Liver (tissue), 3 donors: ENCODE measurements around the gene SSBP2.

Experiments used
- CTCF ChIP-seq: fragments of 150-350 bp; IDR thresholded peaks from 2 replicates; pipeline ENCODE4 v1.5.1; 2017; ENCODE audit warnings: improper control_type of control experiment, low read depth, low read length; ENCODE audit not compliant: missing input control
- TAF1 ChIP-seq: conservative IDR thresholded peaks from 2 replicates; pipeline ENCODE4 v1.6.1; 2016; ENCODE audit warnings: antibody characterized with exemption, mild to moderate bottlenecking
- TF ChIP-seq, protein P1 (sequence below): IDR thresholded peaks from 2 replicates; pipeline ENCODE4 v1.6.1; 2016; ENCODE audit warnings: antibody characterized with exemption, mild to moderate bottlenecking
- TF ChIP-seq, protein P2 (sequence below): IDR thresholded peaks from 2 replicates; pipeline ENCODE4 v1.6.1; 2016; ENCODE audit warnings: antibody characterized with exemption
- TF ChIP-seq, protein P3 (sequence below): IDR thresholded peaks from 2 replicates; pipeline ENCODE4 v1.6.1; 2016; ENCODE audit warnings: antibody characterized with exemption
- donor health status: healthy.
- donor health status: healthy.

GRCh38 chr5:81754621-81755020, 3.7 kb upstream of the SSBP2 start:
- TF ChIP-seq, protein P1, sequence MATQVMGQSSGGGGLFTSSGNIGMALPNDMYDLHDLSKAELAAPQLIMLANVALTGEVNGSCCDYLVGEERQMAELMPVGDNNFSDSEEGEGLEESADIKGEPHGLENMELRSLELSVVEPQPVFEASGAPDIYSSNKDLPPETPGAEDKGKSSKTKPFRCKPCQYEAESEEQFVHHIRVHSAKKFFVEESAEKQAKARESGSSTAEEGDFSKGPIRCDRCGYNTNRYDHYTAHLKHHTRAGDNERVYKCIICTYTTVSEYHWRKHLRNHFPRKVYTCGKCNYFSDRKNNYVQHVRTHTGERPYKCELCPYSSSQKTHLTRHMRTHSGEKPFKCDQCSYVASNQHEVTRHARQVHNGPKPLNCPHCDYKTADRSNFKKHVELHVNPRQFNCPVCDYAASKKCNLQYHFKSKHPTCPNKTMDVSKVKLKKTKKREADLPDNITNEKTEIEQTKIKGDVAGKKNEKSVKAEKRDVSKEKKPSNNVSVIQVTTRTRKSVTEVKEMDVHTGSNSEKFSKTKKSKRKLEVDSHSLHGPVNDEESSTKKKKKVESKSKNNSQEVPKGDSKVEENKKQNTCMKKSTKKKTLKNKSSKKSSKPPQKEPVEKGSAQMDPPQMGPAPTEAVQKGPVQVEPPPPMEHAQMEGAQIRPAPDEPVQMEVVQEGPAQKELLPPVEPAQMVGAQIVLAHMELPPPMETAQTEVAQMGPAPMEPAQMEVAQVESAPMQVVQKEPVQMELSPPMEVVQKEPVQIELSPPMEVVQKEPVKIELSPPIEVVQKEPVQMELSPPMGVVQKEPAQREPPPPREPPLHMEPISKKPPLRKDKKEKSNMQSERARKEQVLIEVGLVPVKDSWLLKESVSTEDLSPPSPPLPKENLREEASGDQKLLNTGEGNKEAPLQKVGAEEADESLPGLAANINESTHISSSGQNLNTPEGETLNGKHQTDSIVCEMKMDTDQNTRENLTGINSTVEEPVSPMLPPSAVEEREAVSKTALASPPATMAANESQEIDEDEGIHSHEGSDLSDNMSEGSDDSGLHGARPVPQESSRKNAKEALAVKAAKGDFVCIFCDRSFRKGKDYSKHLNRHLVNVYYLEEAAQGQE: no peak
- no peak for TF ChIP-seq TAF1
- TF ChIP-seq CTCF: no peak
- TF ChIP-seq, protein P2, sequence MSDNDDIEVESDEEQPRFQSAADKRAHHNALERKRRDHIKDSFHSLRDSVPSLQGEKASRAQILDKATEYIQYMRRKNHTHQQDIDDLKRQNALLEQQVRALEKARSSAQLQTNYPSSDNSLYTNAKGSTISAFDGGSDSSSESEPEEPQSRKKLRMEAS: no peak
- TF ChIP-seq, protein P3, sequence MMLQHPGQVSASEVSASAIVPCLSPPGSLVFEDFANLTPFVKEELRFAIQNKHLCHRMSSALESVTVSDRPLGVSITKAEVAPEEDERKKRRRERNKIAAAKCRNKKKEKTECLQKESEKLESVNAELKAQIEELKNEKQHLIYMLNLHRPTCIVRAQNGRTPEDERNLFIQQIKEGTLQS: no peak
